ENCODE measurements around the gene SMIM43. TPM values are rescaled to one million over a fixed set of nuclear protein-coding genes. Genes with fewer than 3 reads are reported as not detected.
A peak's percentile ranks its signal among the peaks of the same experiment; 100 is the strongest.

Gene SMIM43
- total RNA-seq, 1 experiment from 2014 or later, result 0.33 TPM

DNA sequence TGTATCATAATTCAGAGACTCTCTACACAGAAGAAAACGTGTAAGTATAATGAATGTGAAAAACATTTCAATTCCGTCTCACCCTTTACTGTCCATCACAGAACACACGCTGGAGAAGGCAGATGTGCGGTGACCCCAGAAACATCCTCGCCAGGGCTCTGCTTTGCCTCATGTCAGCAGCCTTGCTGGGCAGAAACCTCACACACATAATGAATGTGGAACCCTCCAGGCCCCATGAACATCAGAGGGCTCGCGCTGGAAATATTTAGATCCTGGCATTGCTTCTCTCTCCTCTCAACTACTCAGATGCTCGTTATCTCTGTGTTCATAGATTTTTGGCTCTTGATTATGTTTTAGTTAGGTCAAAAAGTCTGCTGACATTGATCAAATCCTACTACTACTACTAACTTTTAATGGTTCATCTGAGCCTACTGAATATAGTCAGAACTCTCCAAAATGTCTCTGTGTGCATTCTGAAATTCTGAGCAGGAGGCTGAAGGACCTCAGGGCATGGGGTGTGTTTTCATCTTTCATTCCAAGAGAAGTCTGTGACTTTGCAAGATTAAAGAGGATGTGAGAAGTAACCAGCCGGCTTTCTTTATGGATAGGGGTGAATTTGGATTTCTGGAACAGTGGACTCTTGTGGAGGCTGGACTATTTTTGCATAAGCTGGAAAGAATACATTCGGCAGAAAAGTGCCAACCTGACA is 27.0 kb downstream of the SMIM43 start (continued):
- TF ChIP-seq ZSCAN18 (CRISPR knock-in tag; IDR thresholded peaks at IDR 0.05) (no peak), RORB (CRISPR knock-in tag; IDR thresholded peaks at IDR 0.05) (no peak), SMAD3 (CRISPR knock-in tag; IDR thresholded peaks at IDR 0.05; ENCODE audit: borderline replicate concordance) (no peak), NR2C2 (CRISPR knock-in tag; IDR thresholded peaks at IDR 0.05) (no peak), ERG (CRISPR knock-in tag; IDR thresholded peaks at IDR 0.05) (no peak), NFATC4 (CRISPR knock-in tag; IDR thresholded peaks at IDR 0.05) (no peak), CDX4 (CRISPR knock-in tag; IDR thresholded peaks at IDR 0.05; ENCODE audit: borderline replicate concordance) (no peak), ZNF121 (CRISPR knock-in tag; IDR thresholded peaks at IDR 0.05) (no peak), IRF2 (CRISPR knock-in tag; IDR thresholded peaks at IDR 0.05; ENCODE audit: borderline replicate concordance, low read depth) (no peak)

DNA sequence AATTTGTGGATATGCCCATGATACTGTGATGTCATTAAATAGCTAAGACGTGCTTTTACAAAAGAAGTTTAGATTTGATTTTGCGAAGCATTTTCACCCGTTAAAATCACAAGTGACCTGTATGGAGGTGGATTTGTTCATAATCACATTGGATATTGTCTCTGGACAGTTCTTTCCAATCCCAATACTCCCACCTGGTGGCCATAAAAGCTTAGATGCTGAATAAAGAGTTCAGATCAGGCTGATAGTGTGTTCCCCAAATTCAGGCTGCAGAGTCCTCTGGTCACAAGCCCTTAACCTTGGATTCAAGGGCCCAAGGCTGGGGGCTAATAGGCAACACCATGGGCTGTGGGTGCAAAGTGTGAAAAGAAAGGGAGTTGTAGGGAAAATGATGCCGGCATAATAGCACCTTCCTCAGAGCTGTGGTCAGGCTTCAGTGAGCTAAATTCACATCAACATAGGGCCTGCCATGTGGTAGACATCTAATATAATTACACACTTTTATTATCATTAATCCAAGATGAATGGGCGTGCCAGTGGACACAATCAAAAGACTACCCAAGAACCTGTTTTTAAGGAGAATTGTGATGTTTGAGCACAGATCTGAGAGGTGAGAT is 28.1 kb downstream of the SMIM43 start:
- Mint-ChIP-seq H3K27me3 (ENCODE audit: low read depth) (peaks cover 34% of the 10 kb centered on the region), H3K36me3 (no peaks in the 10 kb centered on the region), H3K4me1 (peaks cover 13% of the 10 kb centered on the region), H3K4me3 (no peak overlapping the region), H3K9me3 (no peaks in the 10 kb centered on the region), H3K27ac (no peak overlapping the region)
- CTCF ChIA-PET, result interaction anchor here (0.8 to 1.5 kb wide), 9 partner anchors 8 to 315 kb away, joined by 3 to 6 read pairs (median 3); partner anchors contain the start of gene ANXA5
- DNase-seq (ENCODE audit: low spot score), result no peak
- POLR2A ChIA-PET, result no interaction called here
- TF ChIP-seq, protein P1, sequence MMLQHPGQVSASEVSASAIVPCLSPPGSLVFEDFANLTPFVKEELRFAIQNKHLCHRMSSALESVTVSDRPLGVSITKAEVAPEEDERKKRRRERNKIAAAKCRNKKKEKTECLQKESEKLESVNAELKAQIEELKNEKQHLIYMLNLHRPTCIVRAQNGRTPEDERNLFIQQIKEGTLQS (CRISPR knock-in tag; conservative IDR thresholded peaks at IDR 0.05), result no peak
- TF ChIP-seq RELA (CRISPR knock-in tag; IDR thresholded peaks at IDR 0.05; ENCODE audit: borderline replicate concordance) (no peak), CTCF (IDR thresholded peaks at IDR 0.05) (peak; percentile 38; the same call in 1 of the 2 replicates)
- ATAC-seq, result peak; percentile 31

GRCh38 chr4:121734571-121734970 is 30.4 kb downstream of the SMIM43 start:
- no peak for DNase-seq (ENCODE audit: low spot score)
- no peak overlapping the region for H3K27ac Mint-ChIP-seq
- H3K4me1 Mint-ChIP-seq, result no peaks in the 10 kb centered on the region
- ChIA-PET POLR2A (interaction anchor here (0.5 kb wide), 1 partner anchor 356 kb away, joined by 7 read pairs; no protein-coding TSS in a partner anchor), CTCF (no interaction called here)
- H3K27me3 Mint-ChIP-seq (ENCODE audit: low read depth), result peaks cover 17% of the 10 kb centered on the region
- ATAC-seq, result no peak
- peaks cover 7% of the 10 kb centered on the region for H3K9me3 Mint-ChIP-seq
- no peak overlapping the region for H3K4me3 Mint-ChIP-seq
- no peaks in the 10 kb centered on the region for H3K36me3 Mint-ChIP-seq
- no peak for TF ChIP-seq RORB (CRISPR knock-in tag; IDR thresholded peaks at IDR 0.05)
- no peak for TF ChIP-seq NFYB (CRISPR knock-in tag; conservative IDR thresholded peaks at IDR 0.05; ENCODE audit: low read depth)
- TF ChIP-seq MLX (CRISPR knock-in tag; IDR thresholded peaks at IDR 0.05), result no peak
- no peak for TF ChIP-seq FOXK1 (CRISPR knock-in tag; IDR thresholded peaks at IDR 0.05)
- TF ChIP-seq ZNF121 (CRISPR knock-in tag; IDR thresholded peaks at IDR 0.05), result no peak
- no peak for TF ChIP-seq CREM (CRISPR knock-in tag; IDR thresholded peaks at IDR 0.05)
- no peak for TF ChIP-seq ZNF138 (CRISPR knock-in tag; conservative IDR thresholded peaks at IDR 0.05)
- TF ChIP-seq STAT6 (CRISPR knock-in tag; conservative IDR thresholded peaks at IDR 0.05; ENCODE audit: low read depth), result no peak
- no peak for TF ChIP-seq CREB1 (CRISPR knock-in tag; IDR thresholded peaks at IDR 0.05)
- TF ChIP-seq ZNF512 (CRISPR knock-in tag; IDR thresholded peaks at IDR 0.05; ENCODE audit: borderline replicate concordance), result no peak
- TF ChIP-seq ZNF219 (CRISPR knock-in tag; IDR thresholded peaks at IDR 0.05; ENCODE audit: borderline replicate concordance), result no peak
